Left cardiac atrium (tissue), 4 donors: ENCODE data around the gene ADRA2B. TPM values are rescaled to one million over a fixed set of nuclear protein-coding genes. Genes with fewer than 3 reads are reported as not detected.
A peak's percentile ranks its signal among the peaks of the same experiment; 100 is the strongest.
"Not testable (repeated sequence)": the region's sequence is repeated elsewhere in the genome, so short reads cannot be mapped to it uniquely, and the experiment has no call there.

Experiments used
- ATAC-seq, 2 donors: fragments of 200-7000 bp; cut with Tn5 transposase; one replicate each; pipeline ENCODE4 v1.9.1; 2020; ENCODE audit warnings: mild to moderate bottlenecking in 2 of 2, moderate library complexity in 2 of 2
- DNase-seq: peaks from one replicate; pipeline ENCODE4 v3.0.0-alpha.2; 2020
- intact Hi-C, 2 donors: fragments of 100-400 bp; cut with DNase I; formaldehyde crosslinking; loops; one replicate each; pipeline versions ENCODE4 v1.14.1 to v1.15.1; 2022 to 2023
- long read RNA-seq: library from polyadenylated mRNA; unstranded; transcript quantifications from one replicate; pipeline ENCODE4 v2.0.0, GENCODE V29; 2021
- total RNA-seq, 2 donors: library from RNA; stranded (reverse); fragmentation: NEBNext Ultra II Directional; extraction: Animal tissue kit (Norgen Biotek cat#: 25700); gene quantifications; one replicate each; pipeline ENCODE4 v1.2.1, GENCODE V29; 2021
- donor health status: DM: no; HTN: yes; CAD: no.
- donor health status: DM: no; HTN: yes; CAD: no; lungs with severe emphysema.
- donor health status: DM: yes; HTN: yes; CAD: no.
- donor health status: Dilated cardiomyopathy.

The ADRA2B gene
- 1 to 10 TPM; 1.6 to 2.3 TPM for total RNA-seq
- long read RNA-seq, transcript ADRA2B-201 (1 exons, 3,371 nt): major isoform, 5 of 6 reads
- long read RNA-seq, partial matches to known transcripts: 0 of 6 reads
- long read RNA-seq, other reads (novel, unspliced or antisense): 1 of 6 reads

DNA sequence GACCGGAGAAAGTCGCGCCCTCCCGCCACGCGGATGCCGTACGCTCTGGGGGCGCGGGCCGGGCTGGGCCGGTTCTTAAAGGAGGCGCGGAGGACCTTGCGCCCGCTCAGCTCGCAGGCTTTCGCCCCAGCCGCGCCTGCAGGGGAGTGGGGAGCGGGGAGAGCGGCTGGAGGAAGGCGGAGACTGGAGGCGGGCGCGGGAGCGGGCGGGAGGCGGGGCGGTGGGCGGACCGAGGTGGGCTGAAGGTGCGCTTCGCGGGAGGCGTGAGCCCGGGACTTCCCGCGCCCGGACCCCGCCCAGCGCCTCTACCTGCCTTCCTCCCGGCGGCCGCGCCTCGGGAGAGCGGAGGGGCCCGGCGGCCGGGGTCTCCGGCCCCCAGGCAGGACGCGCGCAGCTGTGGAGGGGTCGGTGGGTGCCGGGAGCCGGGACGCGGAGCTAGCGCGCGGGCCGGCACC, at the start of gene ADRA2B:
TSS of gene ADRA2B (minus strand) at position 148 of the 455 bp plus-strand sequence. CDS start 422 bp downstream, outside the sequence.
- intact Hi-C loops: loop anchor here in 1 of 2 donors (10.0 kb wide), 1 partner anchor 112 kb away; no protein-coding TSS in a partner anchor
- ATAC-seq: peak; percentile 80 to 82
- DNase-seq: peak; percentile 58

GRCh38 chr2:96164459-96165184, 48.3 kb upstream of the ADRA2B start:
- ATAC-seq: peak; percentile 59 to 62
- no peak for DNase-seq
- intact Hi-C loops: no loop called here

DNA sequence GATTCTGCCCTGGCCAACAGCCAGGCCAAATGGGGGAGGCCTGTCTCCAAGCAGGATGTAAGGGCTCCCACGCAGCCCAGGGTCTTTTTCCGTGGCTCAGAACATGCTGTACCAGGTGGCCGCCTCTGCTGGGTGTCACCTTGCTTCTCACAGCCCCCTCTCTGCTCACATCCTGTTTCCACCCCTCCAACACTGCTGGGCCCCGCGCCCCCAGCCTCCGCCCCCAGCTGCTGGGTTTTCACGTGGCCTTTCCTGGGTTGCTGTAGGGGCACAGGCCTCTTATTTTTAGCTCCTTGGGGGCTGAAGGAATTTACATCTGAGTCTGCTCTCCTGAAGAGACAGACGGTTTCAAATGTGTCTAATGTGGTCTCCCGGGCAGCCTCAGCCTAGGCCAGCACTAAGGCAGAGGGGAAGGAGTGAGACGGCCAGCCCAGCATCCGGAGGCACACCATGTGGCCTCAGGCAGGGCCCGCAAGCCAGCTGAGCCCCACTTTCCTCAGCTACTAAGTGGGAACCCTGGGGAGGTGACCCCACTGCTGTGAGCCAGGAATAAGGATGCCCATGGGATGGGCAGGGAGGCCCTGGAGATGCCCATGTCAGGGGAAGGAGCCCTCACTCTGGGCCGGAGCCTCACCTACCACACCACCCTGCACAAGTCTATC, 47.5 kb upstream of the ADRA2B start:
- intact Hi-C loops: no loop called here
- ATAC-seq: peak in 1 of 2 donors; percentile 51
- DNase-seq: no peak

DNA sequence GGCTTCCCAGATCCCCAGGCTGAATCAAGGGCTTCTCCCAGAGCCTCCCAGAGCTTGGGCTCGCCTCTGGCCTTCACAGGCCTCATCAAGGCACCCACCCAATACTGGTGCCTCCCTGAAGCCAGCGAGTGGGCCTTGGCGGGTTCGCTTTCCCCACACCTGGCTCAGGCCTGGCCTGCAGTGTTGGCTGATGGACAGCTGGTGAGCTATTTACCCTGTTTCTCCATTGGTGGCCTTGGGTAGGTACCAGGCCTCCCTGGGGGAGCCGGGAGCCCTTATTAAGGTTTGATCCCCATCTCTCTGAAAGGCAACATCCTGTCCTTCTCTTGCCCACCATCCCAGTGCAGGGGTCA, 47.0 kb upstream of the ADRA2B start:
- ATAC-seq (no peak), DNase-seq (no peak)
- intact Hi-C loops: no loop called here

GRCh38 chr2:96161898-96162297, 45.5 kb upstream of the ADRA2B start:
- ATAC-seq (peak in 1 of 2 donors; percentile 50), DNase-seq (no peak)
- intact Hi-C loops: no loop called here

DNA sequence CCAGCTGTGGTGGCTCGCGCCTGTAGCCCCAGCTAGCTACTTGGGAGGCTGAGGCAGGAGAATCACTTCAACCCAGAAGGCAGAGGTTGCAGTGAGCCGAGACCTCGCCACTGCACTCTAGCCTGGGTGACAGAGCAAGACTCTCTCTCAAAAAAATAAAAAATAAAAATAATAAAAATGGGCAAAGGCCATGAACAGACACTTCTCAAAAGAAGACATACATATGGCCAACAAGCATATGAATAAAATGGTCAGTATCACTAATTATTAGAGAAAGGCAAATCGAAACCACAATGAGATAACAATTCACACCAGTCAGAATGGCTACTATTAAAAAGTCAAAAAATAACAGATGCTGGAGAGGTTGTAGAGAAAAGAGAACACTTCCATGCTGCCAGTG, 44.0 kb upstream of the ADRA2B start:
- ATAC-seq, intact Hi-C loops, DNase-seq: not testable (repeated sequence)

DNA sequence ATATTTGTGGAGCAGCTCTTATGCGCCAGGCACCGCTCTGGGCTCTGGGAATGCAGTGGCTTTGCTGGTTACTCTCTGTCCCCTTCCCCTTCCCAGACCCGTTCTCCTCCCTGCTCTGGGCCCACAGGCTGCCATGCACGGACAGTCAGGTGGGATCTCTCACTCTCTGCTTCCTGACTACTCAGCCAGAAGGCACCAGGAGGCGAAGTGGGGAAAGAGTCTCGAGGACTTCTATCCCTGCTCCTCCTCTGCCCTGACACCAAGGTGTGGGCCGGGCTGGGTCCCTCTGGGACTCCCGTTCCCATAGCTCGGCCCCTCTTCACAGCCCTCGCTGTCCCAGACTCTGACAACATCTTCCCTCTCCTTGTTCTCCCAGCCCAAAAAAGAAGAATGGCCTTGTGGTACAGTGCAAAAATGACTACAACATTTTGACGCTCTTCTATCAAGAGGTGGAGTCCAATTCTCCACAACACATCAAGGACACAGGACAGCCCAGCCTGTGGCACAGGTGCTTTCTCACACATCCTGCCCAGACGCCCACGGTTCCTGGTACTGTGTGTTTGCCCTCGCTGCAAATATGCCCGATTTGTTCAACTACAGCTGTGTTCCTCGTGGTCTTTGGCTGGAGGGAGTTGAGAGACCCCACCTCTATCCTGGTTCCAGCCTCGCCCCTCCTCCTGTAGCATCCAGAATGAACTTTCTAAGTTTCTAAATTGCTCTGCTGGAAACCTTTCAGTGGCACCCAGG, 42.9 kb upstream of the ADRA2B start:
- no peak for DNase-seq

GRCh38 chr2:96158554-96158940, 42.2 kb upstream of the ADRA2B start:
- intact Hi-C loops: no loop called here
- ATAC-seq: no peak
- no peak for DNase-seq

More for the DNA sequence above, 42.9 kb upstream of the ADRA2B start:
- intact Hi-C loops: no loop called here
- no peak for ATAC-seq

GRCh38 chr2:96157649-96158553, 41.5 kb upstream of the ADRA2B start:
- DNase-seq: no peak
- intact Hi-C loops: no loop called here
- ATAC-seq: peak in 1 of 2 donors; percentile 38

GRCh38 chr2:96156926-96157648, 40.7 kb upstream of the ADRA2B start:
- intact Hi-C loops: no loop called here
- DNase-seq (no peak), ATAC-seq (no peak)

GRCh38 chr2:96156011-96156820, 39.8 kb upstream of the ADRA2B start:
- no peak for ATAC-seq
- no peak for DNase-seq
- intact Hi-C loops: no loop called here

DNA sequence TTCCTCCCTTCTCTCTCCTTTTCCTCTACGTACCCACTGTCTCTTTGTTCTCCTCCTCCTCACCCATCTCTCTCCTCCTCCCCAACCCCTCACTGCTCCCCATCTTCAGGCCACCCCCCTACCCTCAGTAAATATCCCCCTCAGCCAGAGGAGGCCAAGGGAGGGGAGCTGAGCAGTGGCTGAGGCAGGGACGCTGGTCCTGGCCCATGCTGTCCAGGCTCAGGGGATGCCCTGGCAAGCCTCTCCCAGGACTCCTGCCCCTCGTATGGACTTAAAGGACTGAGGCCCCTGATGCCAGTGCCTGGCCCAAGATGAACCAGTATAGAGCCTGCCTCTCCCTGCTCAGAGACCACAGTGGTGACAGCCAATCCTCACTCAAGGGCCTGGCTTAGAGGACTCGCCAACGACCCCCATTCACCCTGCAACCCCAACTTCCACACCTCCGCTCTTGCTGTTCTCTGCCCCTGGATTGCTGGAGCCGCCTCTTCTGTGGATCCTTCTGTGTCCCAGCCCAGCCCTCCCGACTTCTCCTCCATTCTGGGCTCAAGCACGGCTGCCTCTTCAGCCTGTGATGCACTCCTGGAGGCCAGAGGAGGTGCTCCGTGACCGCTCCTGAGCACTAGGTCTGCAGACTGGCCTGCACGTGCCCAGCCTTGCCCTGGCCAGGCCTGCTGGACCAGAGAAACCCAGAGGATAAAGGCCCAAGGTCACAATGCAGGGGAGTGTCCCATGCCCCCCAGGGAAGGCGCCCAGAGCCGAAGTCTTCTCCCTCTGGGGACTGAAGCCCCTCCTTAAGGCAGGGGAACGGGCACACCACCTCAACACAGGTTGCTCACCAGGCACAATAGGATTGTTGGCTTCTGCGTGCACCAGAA, 38.4 kb upstream of the ADRA2B start:
- no peak for DNase-seq
- no peak for ATAC-seq
- intact Hi-C loops: no loop called here

DNA sequence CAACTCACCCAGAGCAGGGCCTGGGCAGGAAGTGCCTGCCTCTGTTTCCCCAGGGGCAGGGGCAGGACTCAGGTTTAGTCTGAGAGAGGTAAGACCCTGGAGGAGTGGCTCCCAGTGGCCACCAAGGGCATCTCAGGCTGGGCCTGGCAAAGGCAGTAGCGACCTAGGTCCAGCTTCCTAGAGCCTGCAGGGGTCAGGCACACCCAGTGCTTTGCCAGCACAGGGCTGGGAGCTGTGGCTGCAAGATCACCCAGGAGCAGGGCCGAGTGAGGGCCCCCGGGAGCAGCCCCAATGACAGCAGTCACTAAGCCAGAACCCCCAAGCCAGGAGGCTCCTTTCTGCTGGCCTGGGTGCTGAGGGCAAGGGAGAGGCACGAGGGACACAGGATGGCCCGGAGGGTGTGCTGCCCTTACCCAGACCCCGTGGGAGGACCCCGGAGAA, 37.6 kb upstream of the ADRA2B start:
- no peak for ATAC-seq
- no peak for DNase-seq
- intact Hi-C loops: no loop called here

DNA sequence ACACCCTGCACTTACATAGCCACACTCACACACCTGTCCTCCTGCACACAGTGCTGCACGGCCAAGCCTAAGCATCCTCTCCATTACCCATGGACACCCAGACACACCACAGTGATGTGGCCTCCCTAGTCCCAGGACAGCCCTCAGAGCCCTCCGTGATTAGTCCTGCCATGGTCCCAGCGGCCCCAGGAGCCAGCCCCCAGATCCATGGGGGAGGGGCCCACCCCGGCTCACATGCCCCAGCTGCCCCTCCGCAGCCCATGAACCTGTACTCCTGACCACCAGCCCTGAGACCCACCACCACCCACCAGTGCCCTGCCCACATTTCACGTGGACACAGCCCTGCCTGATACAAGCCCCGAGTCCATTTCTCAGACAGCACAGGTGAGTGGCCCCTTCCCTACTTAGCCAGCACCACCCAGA, 36.9 kb upstream of the ADRA2B start:
- ATAC-seq (no peak), DNase-seq (no peak)
- intact Hi-C loops: no loop called here

GRCh38 chr2:96152304-96153161, 36.2 kb upstream of the ADRA2B start:
- ATAC-seq (no peak), DNase-seq (no peak)
- intact Hi-C loops: no loop called here
